ENCODE data around the gene TMEM139.

Gene TMEM139

DNA sequence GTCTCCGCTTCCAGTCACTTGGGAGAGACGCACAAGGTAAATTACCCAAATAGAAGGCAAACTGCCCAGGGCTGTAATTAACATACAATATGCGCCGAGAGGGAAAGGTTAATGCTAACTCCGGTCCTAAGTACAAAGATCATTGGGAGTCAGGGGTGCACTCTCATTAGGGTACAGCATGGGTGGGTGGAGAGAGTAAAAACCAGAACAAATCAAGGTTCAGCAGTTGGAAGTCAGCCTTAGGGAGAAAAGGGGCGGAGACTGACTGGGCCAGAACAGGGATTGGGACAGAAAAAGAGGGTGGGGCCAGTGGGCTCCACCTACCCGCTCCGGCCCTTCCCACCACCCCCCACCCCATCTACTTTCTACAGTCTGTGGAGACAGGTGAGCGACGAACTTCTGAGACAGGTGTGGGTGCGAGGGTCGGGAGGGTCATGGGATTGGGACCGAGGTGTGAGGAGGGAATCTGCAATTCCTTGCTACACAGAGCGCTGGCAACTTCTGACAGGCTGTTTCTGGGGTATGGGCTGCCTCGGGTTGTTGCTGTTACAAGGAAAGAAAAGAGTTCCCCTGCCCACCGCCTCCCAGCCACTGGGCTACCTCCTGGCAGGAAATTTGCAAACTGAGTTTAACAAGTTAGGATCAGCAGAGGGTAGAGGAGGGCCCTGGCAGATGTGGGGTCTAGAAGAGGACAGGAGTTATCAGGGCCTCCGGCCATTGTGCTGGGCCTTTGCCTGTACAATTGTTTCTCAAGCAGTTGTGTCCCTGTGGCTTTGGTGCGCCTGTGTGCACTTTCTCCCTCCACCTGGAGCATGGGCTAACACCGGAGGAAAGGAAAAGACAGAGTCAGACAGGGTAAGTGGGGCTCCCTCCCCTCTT is at the start of gene TMEM139:
Gene TMEM139 (plus strand): TSS at position 368 of the 879 bp plus-strand sequence. CDS start 1,000 bp downstream, outside the sequence.
- peak; percentile 21 to 40 for DNase-seq

DNA sequence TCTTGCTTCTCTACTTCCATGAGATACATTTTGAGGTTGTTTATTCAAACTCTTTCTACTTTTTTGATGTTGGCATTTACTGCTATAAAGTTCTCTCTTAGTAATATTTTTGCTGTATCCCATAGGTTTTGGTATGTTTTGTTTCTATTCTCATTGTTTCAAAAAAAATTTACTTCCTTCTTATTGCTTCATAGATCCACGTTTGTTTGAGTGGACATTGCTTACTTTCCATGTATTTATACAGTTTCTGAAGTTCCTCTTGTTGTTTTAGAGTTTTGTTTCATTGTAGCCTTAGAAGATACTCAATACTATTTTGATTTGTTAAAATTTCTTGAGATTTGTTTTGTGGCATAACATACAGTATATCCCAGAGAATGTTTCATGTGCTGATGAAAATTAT is 49.2 kb upstream of the TMEM139 start:
- no peak for DNase-seq

DNA sequence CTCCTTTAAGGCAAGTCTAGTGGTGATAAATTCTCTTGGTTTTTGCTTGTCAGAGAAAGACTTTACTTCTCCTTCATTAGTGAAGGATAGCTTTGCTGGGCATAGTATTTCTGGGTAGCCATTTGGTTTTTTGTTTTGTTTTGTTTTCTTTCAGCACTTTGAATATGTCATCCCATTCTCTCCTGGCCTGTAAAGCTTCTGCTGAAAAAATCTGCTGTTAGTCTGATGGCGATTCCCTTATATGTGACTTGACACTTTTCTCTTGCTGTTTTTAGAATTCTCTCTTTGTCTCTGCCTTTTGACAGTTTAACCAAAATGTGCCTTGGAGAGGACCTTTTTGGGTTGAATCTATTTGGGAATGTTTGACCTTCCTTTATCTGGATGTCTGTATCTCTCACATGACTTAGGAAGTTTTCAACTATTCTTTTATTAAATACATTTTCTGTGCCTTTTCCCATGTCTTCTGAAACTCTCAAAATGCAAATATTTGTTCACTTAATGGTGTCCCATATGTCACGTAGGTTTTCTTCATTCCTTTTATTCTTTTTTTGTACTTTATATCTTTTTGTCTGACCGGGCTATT is 48.3 kb upstream of the TMEM139 start:
- no peak for DNase-seq

DNA sequence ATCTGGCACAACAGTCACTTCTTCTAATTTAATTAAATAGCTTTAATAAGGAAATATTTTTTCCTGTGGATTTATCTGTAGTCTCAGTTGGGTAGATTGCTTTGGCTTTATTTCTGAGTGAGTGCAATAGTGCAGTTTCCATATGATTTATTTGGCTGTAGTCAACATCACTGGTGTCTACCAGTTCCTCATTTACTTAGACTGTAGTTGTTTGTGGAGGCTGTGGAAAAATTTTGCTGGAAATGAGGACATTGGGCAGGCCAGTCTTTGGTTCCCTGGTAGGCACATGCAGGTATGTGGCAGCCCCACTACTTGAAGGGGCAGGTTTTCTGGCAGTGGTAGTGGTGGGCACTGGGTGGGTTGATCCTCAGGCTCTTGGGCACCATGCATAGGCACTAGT is 47.4 kb upstream of the TMEM139 start:
- no peak for DNase-seq

DNA sequence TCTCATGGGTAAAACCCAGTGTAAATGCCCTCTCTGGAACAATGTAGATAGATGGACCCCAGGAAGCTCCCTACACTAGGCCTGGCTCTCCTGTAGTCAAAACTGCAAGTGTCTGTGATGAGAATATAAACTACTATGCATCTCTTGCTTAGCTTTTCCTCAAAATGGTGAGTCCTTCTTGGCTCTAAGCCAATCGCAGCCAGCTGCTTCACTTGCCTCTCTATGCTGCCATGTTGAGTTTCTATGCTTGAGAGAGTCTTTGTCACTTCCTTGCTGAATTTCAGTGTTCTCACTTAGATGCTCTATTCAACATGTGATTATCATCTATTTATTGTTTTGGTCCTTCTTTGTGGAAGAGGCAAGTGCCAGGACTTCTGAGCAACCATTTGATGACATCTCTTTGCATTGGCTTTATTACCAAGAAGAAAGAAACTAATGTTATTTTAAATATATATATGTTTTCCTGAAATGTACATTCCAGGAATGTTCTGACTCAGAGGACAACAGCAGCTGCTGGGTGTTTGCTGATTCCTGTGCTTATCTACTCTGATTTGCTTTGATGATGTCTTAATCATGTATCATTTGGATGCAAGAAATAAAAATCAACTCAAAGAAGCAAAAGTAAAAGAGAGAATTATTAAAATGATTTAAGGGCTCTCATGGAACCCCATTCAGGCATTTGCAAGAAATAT is 46.3 kb upstream of the TMEM139 start:
- DNase-seq = no peak

DNA sequence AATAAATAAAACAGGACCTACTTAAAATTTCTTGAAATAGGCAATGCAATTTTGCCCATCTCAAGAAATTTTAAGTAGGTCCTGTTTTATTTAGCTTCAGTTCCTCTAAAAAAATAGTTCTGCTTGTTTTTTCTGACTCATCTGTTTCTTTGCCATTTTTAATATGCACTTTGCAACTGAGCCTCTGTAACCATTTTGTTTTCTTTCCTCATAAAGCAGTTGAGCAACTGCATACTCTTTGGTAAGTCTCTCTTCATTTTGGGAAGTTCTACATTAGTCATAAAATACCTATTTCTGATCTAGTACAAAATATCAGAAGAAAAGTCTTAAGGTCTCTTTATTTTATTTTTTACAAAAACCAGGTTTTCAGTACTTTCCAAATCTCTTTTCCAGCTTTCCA is 44.9 kb upstream of the TMEM139 start:
- no peak for DNase-seq

DNA sequence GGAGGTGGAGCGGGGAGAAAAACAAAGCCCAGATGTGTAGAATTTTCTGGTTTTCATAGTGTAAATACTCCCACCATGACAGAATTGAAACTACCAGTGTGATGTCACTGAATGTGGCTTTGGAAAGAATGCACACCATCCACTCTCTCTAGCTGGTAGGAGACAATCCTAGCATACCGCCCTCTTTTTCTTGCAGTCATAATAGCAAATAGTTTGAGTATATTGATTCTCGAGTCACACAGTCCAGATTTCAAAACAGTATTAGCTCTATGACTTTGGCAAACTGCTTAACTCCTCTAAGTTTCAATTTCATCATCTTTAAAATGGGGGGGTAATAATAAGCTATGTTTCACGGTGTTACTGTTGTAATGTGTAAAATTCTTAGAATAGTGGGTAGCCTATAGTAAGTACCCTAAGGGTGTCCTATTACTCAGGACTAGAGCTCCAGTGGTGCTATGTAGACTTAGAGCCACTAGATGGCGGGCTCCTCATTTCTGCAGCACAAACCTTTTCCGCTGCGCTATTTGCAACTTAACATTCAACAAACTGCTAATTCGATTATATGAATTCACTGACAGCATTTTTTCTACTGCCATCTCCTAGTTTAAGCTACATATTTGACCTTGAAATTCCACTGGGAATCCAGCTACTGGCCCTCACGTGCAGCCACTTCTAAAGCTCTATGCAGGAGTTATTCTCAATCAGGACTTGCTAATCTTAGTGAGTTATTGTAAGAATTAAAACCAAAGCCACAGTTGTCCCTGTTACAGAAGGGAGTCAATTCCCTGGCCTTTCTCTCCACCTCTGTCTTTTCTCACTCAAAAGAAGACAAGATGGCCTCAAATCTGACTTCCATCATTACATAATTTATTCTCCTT is 44.2 kb upstream of the TMEM139 start:
- DNase-seq = peak; percentile 46 to 84

DNA sequence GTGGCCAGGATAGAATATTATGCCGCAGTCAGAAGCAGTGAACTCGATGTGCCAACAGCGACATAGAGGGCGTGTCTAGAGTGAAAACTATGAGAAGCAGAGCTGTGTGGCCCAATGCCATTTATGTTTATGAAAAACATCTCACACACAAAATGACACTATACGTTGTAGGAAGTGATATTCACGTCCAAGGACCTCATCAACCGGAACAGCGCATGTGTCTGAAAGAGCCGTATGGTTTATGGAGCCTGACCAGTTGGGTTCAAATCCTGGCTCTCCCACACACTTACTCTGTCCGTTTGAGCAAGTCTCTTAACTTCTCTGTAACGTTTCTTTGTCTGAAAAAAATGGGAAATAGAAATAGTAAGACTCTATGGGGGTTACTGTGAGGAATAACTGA is 42.5 kb upstream of the TMEM139 start:
- DNase-seq = no peak

DNA sequence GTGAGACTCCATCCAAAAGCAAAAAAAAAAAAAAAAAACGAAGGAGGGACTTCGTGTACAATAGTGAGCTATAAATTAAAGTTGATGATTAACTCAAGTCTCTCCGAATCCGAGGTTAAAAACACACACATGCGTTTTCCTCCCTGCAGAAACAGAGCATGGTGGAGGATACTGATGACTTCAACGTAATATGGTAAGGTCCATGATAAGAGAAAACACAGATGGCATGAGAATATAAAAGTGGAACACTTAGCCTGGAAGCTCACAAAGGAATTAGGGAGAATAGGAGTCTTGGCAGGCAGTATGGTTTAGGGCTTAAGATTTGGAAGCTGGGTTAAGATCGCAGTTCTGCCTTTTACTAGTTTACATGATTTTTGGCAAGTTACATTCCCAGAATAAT is 41.6 kb upstream of the TMEM139 start:
- DNase-seq = no peak

DNA sequence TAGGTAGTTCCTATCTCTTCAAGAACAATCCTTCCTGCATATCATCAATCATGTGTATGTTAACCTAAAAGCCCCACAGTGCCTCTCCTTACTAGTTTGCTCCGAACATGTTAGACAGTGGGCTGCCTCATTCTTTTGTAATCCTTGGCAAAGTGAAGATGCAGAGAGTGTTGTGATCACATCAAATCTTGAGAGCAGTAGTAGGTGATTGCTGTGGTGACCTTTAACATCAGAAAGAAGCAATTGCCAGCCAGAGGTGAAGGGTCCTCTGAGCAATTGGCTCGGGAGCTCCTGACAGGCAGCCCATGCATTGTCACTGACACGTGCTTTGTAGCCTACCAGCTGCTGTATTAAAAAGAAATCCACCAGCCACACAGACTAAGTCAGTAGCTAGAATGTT is 41.1 kb upstream of the TMEM139 start:
- DNase-seq = no peak

DNA sequence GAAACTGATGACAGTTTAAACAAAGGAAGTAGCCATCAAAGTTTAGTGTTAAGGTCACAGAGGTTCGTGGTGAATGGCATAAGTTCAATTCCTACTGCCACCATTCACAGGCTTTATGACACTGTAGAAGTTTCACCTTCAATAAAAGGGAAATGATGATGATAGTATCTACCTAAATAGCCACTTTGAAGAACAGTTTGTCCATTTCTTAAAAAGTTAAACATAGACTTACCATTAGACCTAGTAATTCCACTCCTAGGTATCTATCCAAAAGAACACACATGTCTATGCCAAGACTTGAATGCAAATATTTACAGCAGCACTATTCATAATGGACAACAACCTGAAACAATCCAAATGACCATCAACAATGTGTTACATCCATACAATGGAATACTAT is 40.4 kb upstream of the TMEM139 start:
- DNase-seq = no peak

DNA sequence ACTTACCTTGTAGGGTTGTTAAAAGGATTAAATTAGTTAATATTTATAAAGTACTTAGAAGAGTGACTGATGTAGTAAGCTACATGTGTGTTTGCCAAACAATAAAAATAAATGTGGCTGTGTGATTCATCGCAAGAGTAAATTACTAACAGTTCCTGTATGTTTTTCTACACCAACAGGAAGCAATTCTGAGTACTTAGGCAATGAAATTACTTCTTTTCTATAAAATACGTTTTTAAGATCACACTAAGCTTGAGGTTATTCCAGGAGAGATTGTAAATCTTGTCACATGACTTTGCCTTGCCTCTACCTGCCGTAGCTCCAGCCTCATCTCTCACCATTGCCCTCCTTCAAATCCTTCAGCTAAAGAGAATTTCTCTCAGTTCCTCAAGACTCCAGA is 39.6 kb upstream of the TMEM139 start:
- no peak for DNase-seq

DNA sequence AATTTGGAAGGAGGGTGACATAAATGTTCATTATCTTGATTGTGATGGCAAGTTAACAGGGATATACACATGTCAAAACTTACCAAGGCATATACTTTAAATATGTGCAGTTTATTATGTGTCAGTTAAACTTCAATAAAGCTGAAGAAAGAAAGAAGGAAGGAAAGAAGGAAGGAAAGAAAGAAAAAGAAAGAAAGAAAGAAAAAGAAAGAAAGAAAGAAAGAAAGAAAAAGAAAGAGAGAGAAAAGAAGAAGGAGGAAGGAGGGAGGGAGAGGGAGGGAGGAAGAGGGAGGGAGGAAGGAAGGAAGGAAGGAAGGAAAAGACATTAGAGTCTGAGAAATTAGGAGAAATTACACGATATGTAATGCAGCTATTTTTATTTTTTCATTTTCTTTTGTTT is 37.4 kb upstream of the TMEM139 start:
- DNase-seq = no peak

DNA sequence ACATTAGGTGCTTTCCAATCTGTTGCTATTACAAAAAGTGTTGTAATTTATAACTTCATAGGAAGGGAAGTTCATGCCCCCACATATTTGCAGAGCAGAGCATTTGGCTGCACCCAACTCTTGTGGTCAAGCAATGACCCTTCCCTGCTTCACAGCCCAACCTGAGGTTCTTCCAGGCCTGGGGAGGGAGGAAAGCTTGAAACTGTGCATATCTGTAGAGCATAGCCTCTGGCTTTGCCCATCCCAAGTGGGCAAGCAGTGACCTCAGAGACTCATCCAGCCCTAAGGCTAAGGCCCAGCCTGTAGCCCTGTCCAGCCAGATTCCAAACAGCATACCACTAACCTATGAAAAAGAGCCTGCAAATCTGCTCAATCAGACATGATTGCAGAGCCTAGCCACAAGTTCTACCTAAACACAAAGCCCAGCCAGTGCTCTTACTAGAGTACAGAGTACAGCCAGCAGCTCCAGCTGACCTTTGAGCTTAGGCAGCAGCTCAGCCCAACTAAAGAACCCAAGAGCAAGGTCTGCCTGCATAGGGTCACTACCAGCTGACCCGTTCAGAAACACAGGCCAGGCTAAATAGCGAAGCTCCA is 35.9 kb upstream of the TMEM139 start:
- no peak for DNase-seq

DNA sequence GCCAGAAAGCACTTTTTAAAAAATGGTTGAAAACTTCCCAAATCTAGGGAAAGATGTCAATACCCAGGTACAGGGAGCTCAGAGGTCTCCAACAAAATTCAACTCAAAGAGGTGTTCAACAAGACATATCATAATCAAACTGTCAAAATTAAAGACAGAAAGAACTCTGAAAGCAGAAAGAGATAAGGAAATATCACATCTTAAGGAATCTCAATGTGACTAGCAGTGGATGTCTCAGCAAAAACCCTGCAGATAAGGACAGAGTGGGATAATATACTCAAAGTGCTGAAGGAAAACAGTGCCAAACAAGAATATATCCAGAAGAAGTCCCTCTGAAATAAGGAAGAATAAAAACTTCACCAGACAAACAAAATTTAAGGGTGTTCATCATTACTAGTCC is 34.6 kb upstream of the TMEM139 start:
- DNase-seq = no peak

DNA sequence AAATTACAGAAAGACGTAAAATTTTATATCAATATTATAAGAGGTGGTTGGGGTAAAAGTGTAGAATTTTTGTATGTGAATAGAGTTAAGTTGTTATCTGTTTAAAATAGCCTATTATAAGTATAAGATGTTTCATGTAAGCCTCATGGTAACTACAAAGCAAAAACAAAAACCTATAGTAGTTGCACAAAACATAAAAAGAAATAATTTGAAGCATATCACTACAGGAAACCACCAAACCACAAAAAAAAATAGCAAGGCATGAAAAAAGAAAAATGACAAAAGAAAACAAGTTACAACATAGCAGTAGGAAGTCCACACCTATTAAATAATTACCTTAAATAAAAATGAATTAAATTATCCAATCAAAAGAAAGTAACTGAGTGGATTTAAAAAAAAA is 33.9 kb upstream of the TMEM139 start:
- no peak for DNase-seq

DNA sequence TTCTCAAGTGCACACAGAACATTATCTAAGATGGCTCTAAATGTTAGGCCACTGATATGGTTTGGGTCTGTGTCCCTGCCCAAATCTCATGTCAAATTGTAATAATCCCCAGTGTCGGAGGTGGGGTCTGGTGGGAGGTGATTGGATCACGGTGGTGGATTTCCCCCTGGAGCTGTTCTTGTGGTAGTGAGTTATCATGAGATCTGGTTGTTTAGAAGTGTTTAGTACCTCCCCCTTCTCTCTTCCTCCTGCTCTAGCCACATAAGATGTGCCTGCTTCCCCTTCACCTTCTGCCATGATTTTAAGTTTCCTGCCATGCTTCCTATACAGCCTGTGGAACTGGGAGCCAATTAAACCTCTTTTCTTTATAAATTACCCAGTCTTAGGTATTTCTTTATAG is 32.8 kb upstream of the TMEM139 start:
- no peak for DNase-seq

DNA sequence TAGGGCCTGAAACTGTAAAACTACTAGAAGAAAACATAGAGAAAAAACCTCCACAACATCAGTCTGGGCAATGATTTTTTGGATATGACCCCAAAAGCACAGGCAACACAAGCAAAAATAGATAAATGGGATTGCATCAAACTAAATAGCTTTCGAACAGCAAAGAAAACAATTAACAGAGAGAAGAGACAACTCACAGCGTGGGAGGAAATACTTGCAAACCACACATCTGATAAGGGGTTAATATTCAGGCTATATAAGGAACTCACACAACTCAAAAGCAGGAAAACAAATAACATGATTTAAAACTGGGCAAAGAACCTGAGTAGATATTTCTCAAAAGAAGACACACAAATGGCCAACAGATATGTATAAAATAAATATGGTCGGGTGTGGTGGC is 29.2 kb upstream of the TMEM139 start:
- DNase-seq = no peak

DNA sequence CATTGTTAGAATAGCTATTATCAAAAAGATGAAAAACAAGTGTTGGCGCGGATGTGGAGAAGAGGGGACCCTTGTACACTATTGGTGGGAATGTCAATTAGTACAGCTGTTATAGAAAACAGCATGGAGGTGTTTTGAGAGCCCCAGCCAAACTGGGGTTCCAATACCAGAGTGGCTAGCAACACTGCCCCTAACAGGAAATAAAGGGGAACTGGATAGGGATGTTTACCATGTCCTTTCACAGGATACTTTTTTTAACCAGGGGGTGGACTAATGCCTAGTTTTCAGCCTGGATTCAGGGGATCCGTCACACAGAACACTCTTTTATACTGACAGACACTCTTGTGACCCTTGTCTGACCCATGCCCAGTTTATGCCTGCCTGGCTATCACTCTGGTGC is 28.4 kb upstream of the TMEM139 start:
- DNase-seq = no peak

DNA sequence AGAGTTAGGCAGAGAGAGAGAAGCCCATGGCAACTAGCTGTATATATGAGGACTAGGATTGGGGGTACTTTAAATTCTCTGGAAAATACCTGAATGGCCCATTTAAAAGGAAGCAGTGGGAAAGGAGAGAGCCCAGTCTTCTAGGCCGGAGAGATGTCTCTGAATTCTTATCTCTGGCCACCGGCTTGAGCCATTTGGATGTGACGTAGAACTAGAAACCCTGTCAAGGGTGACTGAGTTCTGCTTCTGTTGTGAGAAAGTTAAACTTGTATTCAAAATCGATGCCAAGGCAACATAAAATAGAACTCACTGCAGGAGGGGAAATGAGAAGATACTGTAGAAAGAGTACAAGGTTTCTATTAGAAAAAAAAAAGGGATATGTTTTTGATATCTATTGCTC is 27.8 kb upstream of the TMEM139 start:
- no peak for DNase-seq

DNA sequence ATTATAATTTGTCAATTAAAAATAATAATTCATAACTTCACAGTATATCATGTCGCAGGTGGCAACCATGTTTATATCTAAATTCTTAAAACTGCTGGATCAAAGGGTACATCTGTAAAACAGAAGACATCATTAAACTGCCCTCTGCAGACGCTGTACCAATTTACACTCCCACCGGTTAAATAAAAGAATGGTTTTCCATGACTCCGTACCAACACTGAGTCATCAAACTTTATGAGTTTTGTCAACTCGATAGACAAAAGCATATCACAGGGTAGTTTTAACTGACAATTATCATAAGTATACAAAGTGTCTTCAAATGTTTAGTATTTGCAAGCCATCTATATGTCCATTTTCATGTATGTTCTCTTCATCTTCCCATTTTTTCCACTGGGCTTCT is 27.3 kb upstream of the TMEM139 start:
- DNase-seq = no peak

DNA sequence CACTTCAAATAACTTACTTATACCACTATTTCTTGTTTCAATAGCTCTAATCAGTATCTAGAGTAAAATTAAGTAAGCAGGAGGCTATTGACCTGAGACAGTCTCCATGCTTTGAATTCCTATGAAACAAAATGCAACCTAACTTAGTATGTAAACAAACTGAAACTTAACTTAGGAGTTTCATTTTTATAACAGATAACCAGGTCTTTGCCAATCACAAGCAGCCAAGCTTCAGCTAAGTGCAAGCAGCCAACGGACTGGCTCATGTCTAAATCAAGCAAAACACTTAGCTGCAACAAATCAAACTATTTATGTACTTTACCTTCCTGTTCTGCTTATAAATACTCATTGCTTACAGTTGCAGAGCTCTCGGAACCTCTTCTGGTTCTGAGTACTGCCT is 25.9 kb upstream of the TMEM139 start:
- no peak for DNase-seq

DNA sequence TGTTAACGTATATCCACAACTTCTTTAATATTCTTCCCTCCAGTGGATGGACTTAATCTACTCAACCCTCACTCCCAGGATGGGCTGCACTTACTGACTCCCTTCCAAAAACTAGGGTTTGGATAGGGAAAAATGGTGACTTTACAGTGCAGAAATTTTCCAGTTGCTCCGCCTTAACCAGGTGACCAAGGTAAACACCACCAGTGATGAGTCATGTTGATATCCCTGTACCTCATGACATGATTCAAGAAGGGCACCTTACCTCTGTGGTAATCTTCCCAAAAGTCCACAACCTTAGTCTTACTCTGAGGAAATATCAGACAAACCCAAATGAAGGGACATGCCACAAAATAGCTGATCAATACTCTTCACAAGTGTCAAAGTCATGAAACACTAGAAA is 25.0 kb upstream of the TMEM139 start:
- DNase-seq = no peak

Data from hippocampal formation (tissue), 2 donors.